IPS-11a (cell line): ENCODE data around the gene EIF3F.

ENCODE experiments used
- H3K4me3 ChIP-seq: one replicate; pipeline ENCODE4 v1.5.1; 2013; ENCODE audit warnings: low read depth, low read length, control low read depth

Gene EIF3F

DNA sequence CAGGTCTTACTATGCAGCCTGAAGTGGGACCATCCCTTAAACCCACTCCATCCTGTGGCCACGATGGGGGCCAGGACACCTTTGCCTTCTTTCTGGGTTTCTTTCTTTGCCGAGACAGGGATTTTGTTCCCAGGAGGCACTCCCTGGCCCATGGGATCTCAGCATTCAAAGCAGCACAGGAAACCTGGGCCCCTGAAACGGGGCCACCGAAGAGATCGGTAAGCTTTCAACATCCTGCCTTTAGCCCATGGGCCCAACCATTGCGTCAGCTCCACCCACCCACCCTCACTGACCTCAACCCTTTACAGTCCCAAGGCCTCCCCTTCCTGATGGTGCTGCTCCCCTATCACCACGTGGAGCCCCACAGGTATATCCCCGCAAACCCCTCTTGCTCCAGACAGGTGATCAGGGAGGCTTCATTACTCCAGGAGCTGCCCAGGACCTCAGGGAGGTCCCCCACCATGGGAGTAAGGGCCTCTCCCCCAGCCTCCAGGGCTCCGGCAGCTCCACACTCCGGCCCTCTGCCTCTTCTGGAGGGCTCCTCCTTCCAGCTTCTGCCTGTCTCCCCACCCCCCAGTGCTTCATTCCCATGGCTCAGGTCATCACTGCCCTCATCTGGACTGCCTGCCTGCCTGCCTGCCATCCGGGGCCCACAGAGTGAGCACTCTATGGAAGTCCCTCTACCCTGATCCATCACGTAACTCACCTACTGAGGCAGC lies 51.8 kb downstream of the EIF3F start:
- H3K4me3 ChIP-seq: no peak overlapping the region

DNA sequence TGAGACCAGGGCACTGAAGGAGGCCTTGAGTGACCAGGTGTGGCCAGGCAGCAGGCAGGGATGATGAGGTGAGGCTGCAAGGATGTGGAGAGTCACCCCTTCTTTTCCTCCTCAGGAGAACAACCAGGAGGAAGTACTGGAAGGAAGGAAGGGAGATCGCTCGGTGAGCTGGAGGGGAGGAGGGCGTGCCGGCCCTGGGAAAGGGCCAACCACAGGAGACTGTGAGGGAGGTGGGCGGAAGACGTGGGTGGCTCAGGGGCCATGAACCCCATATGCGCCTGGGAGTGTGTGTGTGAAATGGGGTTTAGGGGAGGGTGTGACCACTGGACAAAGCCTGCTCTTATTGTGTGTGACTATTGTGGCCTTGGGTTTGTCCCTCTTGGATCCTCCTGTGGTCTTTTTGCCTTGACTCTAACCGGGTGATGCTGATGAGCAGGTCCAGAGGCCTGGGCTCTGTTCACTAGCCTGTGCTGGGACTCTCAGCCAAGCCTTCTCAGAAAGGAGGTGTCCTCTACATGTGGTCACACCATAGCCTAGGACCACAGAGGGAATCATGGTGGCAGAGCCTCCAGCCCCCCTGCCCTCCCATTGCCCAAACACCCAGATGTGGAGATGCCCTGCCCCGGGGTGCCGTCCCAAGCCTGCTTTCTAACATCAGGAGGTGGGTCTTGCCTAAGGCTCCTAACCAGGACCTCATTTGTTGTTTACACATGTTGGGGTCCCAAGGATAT lies 52.6 kb downstream of the EIF3F start:
- no peak overlapping the region for H3K4me3 ChIP-seq

DNA sequence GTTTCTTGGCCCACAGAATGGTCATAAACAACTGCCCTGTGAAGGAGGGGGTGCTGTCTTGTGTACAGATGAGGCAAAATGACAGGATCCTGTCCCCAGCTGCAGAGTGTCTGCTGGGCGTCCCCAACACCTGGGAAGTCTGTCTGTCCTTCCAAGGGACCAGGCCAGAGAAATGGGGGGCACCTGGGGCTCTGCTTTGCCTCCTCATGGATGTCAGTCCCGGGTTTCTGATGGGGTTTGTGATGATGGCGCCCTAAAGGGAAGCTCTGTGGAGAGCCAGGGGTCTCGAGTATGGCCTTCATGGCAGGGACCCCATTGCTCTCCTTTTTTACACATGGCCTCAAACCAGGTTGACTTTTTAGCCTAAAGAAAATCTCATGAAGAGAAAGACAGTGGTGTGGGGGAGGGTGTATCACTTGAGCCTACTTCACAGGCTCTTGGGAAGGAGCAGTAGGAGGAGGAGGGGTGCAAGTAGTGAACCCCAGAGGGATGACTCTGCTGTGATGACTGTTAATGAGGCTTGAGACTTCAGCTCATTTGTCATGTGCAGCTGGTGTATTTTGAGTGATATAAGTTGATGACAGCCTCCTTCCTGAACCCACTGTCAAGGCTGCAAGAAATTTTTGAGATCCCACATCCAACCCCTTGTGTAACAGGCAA lies 53.3 kb downstream of the EIF3F start:
- no peak overlapping the region for H3K4me3 ChIP-seq

DNA sequence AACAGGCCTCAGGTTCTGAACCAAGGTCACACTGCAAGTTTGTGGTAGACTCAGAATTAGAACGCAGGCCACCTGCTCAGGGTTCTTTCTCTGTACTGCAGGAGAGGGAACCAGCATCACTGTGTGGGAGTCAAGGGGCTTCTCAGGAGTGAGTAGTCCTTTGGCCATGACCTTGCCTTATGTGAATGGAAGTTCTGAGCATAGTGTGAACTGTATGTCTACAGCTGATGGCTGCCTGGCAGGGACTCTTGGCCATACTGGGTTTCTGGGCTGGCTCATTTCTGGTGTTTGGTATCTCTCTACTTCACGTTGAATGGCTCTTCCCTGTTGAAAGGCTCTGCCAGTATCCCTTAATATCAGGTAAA lies 53.8 kb downstream of the EIF3F start:
- H3K4me3 ChIP-seq: no peak overlapping the region

DNA sequence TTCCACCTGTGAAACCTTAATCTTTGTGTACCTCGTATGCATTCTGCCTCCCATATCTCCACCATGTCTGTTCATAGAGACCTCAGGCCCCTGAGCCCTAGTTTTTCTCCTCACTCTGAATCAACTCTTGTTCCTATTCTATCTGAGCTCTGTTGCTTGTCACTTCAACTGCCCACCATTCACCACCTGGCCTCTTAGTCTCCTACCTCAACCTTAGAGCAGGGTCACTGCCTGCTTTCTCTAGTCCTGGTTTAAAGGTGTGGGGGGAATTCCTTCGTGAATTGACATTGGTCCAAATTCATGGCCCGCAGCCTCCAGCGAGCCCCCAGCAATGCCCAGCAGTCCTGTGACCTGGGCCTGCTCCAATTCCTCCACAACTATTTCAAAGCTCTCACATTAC lies 54.4 kb downstream of the EIF3F start:
- H3K4me3 ChIP-seq: no peak overlapping the region

DNA sequence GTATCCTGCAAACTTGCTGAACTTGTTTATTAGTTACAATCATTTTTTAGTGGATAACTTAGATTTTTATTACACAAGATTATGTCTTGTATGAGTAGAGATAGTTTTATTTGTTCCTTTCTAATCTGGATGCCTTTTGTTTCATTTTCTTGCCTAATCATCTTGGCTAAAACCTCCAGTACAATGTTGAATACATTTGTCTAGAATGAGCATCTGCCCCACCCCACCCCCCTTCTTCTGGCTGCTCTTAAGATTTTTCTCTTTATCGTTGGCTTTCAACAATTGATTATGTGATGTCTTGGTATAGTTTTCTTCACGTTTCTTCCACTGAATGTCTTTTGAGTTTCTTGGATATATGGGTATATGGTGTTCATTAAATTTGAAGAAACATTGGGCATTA lies 56.6 kb downstream of the EIF3F start:
- H3K4me3 ChIP-seq: no peak overlapping the region

DNA sequence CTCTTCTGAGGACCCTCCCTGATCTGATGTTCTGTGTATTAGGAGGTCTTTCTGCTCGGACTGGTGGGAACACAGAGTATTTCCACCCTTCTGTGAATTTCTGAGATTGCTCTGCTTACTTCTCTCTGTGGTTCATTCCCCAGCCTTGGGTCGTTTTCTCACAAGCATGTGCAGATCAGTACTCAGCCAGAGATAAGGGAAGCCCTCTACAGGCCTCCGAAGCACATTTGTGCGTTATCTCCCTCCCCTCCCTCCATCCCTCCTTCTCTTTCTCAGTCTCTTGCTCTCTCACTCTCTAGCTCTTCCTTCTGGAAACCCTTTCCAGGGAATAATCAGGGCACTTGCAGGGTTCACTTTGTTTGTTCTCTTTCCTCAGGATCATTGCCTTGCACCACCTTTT lies 58.7 kb downstream of the EIF3F start:
- no peak overlapping the region for H3K4me3 ChIP-seq

DNA sequence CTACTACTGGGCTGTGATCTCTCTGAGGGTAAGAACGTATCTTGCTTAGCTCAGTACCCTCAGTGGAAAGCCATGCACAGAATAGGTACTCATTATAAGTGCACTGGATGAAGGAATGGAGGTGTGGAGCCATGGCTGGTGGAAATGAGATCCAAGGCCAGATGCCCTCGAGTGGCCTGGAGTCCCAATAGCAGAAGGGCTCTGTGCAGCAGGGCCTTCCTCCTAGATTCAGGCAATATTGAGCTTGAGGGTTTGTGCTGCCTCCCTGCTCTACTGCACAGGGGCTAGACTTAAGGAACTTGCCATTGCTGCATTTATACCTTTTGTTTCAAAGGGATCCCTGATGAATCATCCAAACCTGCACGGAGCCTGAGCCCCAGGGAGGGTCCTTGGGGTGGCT lies 60.2 kb downstream of the EIF3F start:
- no peak overlapping the region for H3K4me3 ChIP-seq

DNA sequence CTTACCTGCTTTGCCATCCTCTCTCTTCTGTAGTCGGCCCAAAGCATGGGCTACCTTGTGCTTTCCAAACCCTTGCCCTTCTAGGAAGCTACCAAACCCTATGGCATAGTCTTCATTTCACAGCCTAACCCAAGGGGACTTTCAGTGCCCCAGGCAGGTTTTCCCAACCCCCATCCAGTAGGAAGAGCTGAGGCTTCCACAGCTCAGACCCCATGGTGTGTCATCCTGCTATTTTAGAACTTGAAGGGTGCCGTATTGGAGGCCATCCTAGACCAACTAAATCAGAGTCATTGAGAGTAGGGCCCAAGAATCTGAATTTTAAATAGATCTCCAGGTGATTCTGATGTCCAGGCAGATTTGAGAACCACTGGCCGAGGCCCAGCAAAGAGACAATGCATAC lies 61.9 kb downstream of the EIF3F start:
- no peak overlapping the region for H3K4me3 ChIP-seq
